IPS DF 19.7 (cell line): ENCODE results near the gene SLC6A19.
"Not testable (repeated sequence)": the region's sequence is repeated elsewhere in the genome, so short reads cannot be mapped to it uniquely, and the experiment has no call there.

Experiments
- DNase-seq: peaks from one replicate; pipeline ENCODE4 v3.0.0-alpha.2; 2013; ENCODE audit warnings: low read depth, low spot score

The SLC6A19 gene

GRCh38 chr5:1201327-1202025 lies at the start of gene SLC6A19:
SLC6A19 (plus strand) TSS chr5:1201595; CDS start chr5:1201651, 56 bp downstream.
- no peak for DNase-seq

GRCh38 chr5:1152156-1152555 lies 49.2 kb upstream of the SLC6A19 start:
- DNase-seq: no peak

DNA sequence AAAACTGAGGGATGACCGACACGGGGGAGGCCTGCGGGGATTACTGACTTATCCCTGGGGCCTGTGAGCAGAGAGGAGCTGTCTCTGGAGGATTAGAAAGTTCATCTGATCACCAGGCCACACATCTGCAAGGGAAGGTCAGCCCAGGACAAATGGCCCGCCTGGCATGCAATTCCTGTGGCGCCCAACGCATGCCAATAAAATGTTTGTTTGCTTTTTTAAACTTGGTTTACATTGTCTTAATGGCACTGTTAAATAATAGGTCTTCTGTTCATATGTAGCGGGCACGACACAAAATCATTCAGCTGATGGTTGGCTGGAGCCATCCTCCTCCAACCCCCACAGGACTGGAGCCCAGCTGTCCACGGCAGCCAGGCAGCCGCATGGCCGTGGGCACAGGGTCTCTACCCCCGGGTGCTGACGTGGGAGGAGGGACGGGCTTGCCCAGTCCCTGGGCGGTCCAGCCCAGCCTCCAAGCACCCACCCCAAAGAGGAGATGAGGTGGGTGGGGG lies 48.6 kb upstream of the SLC6A19 start:
- no peak for DNase-seq

DNA sequence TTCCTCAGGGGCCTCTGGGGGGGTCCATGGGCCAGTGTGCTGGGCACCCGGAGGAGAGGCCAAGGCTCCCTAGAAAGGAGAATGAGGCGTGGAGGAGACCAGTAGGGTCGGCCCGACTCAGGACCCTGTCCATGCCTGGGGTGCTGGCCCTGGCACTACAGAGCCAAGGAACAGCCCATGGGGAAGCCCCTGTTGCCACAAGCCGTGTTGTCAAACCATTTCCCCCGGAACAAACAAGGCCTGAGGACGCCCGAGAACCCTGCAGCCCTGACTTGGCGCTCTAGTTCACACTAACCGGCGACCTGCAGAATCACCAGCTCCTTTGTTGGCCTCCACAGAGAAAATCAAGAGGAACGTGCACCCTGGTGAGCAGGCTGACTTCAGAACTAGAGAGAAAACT lies 48.0 kb upstream of the SLC6A19 start:
- DNase-seq: no peak

DNA sequence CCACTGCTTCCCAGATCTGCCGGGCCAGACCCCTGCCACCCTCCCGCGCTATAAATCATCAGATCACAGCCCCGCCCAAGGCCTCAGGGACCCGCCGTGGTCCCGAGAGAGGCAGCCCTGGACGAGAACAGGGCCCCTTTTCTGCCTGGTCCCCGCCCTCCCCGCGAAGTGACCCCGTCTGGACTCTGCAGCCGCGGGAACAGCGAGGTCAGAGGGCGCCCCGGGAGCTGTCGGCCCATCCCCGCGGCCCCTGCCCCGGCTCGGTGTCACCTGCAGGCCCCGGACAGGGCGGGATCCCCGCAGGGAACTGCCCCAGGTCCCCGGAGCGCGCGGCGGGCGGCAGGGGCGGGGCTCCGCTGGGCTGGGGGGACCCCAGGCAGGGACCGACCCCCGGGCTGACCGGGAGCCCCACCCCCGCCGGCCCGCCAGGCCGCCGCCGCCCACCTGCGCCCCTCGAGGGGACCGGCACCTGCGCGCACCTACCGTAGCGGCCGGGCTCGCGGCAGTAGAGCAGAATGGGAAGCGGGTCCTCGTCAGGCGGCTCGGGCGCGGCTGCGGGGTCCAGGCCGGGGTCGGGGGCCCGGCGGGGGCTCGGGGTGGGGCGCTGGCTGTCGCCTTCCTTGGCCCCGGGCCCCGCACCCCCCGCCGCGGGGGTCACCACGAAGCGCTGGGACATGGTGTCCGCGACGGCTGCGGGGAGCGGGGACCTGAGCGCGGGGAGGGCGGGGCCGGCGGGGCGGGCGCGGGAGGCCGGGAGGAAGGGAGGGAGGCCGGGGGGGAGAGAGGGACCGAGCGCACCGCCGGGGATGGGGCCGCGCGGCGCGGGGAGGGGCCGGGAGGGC lies 46.0 kb upstream of the SLC6A19 start:
- no peak for DNase-seq

DNA sequence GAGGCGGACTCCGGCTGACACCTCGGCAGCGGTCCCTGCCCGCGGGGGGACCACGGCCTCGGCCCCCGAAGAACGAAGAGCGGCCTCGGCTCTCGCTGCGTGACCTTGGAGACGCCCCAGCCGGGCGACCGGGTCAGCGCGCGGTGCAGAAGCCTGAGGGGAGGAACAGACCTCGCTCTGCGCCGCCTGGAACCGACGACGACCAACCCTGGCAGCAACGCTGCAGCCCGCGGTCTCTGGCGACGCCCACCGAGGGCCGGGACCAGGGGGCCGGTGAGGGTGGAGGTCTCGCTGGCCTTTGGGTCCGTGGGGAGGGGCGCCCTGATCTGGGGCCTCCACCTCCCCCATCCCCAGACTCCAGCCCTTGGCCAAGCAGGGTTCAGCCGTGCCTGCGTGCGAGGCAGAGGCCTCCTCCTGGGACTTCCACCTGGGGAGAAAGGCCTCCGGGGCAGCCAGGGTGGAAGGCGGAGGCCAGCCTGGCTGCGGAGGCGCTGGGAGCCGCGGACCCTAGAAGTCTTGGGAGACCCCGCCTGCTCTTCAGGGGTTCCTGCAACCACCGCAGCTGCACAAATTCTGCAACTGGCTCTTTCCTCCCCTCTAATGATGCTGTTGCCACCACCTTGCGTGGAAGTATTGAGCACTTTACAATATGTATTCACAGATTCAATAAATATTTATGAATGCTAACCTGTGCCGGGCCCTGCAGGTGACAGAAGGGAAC lies 45.2 kb upstream of the SLC6A19 start:
- DNase-seq: no peak

- no peak for DNase-seq
Measured at GRCh38 chr5:1156754-1157460, 44.5 kb upstream of the SLC6A19 start.

GRCh38 chr5:1157461-1157986 lies 43.9 kb upstream of the SLC6A19 start:
- not testable (repeated sequence) for DNase-seq

GRCh38 chr5:1158647-1159340 lies 42.6 kb upstream of the SLC6A19 start:
- DNase-seq: no peak

GRCh38 chr5:1159341-1159675 lies 42.1 kb upstream of the SLC6A19 start:
- DNase-seq: no peak

GRCh38 chr5:1159774-1160406 lies 41.5 kb upstream of the SLC6A19 start:
- no peak for DNase-seq

DNA sequence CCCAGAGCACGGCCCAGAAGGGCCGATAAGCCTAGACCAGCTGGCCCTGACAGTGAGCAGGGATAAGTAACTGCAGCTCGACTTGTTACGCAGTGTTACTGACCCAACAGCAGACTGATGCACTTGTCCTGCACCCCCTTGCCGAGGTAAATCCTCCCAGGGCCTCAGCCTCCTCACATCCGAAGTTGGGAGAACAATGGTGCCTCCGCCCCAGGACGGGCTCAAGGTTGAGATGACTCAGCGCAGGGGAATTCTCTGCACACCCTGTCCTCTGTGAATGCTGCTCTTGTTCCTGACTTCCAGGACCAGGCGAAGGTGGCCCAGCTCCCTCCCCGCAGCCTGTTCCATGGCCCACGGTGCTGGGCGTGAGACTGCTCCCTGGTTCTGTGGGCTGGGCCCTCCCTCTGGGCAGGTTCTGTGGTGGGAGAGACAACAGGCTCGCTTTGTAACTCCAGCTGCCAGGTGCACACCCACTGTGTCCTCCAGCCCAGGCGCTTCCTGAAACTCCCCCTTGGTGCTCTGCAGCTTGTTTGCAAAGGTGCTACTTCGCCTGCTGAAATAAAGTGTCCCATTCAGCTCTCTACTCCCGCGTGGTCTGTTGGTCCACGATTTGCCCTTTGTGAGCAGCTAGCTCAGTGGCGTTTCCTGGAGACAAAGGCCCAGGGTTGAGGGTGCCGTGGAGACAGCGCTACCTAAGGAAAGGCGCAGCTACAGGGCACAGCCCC lies 40.1 kb upstream of the SLC6A19 start:
- DNase-seq: no peak

DNA sequence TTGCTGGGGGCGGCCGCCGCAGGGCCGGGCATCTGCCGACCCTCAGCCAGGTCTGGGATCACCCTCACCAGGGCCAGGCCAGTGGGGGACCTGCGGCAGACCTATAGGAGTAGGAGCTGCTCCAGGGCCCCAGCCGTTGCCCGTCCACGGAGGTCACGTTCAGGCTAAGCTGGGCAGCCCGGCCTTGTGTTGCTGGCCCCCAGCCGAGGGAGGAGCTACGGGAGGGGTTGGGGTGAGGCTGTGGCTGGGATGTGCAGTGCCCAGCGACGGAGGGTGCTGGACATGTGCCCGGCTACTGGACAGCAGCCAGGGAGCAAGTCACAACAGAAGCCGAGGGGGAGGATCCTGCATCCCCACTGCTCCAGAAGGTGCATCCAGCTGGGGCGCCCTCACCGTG lies 39.6 kb upstream of the SLC6A19 start:
- DNase-seq: no peak

- DNase-seq: no peak
Measured at GRCh38 chr5:1162276-1162675, 39.1 kb upstream of the SLC6A19 start.

GRCh38 chr5:1162751-1163150 lies 38.6 kb upstream of the SLC6A19 start:
- DNase-seq: no peak

- no peak for DNase-seq
Measured at GRCh38 chr5:1163366-1163765, 38.0 kb upstream of the SLC6A19 start.

GRCh38 chr5:1163879-1164278 lies 37.5 kb upstream of the SLC6A19 start:
- no peak for DNase-seq

DNA sequence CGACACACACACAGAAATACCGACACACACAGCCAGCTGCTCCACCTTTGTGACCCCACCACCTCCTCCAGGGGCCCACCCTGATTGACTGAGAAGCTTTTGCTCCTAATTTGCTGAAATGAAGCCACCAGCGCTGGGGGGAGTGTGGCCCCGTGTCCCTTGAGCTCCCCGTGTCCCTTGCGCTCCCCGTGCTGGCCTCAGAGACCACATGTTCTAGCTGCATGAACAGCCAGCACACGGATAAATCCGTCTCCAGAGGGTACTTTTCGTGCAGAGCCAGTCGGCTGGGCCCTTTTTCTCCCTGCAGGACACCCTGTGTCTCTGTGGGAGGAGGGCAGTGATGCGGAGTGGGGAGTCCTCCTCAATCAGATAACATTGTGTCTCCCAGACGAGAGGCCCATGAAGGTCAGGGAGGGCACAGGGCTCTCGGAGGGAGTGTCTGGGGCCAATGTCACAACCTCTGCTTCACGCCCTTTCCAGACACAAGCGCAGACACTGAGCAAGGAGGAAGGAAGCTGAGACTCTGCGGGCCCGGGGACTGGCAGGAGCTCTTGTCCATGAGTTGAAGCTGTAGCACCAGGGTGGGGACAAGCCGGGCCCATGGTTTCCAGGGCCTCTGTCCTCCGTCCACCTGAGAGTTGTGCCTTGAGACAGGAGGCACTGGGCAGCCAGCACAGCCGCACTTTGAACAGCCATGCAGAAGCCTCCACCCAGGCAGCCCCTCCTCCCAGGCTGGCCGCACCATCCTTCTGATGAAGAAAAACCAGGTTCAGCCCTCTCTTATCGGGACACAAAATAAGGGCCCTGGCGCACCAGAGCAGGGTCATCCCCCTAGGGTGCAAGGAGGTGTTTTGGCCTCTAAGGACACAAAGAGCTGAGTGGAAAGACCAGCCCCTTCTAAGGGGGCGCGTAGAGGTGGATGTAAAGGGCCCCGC lies 36.4 kb upstream of the SLC6A19 start:
- no peak for DNase-seq

DNA sequence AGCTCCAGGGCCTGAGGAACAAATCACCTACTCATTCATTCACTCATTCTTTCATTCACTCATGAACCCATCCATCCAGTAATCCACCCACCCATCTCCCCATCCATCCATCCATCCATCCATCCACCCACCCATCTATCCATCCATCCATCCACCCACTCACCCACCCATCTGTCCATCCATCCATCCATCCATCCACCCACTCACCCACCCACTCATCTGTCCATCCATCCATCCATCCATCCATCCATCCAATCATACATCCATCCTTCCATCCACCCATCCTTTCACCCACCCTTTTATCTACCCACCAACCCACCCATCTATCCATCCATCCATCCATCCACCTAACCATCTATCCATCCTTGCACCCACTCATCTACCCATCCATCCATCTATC lies 35.5 kb upstream of the SLC6A19 start:
- DNase-seq: no peak
